ENCODE data around the gene EYS.
"Not testable (repeated sequence)": the region's sequence is repeated elsewhere in the genome, so short reads cannot be mapped to it uniquely, and the experiment has no call there.

Gene EYS

DNA sequence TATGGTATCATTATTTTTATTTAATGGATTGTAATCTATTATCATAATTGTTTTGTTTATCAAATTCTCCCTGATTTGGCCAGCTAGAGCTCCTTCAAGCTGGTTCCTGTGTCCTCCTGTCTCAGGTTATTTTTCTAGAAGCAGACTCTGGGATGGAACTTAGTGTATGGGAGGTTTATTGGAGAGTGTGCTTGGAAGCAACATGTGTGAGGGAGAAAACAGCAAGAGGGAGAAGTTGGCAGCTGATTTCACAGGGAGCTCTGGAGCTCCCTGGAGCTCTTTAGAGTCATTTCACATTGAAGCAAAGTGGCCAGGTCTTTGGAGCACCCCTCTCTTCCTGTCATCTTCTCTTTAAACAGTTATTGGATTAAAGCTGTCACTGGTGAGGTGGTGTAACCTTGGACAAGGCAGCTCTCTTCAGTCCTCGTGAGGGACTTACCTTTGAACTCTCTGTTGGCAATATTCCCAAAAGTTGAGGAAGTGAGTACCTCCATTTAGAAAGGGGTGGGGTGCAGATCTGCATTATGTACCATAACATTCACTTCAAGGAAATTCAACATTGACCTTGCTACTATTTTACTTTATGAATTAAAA, 1967.8 kb downstream of the EYS start:
- peaks cover 27% of the 10 kb centered on the region for H3K9me3 Mint-ChIP-seq
- H3K27ac Mint-ChIP-seq, result no peak overlapping the region
- H3K4me1 Mint-ChIP-seq, result peaks cover 5% of the 10 kb centered on the region
- DNase-seq, result no peak
- TF ChIP-seq, protein P1, sequence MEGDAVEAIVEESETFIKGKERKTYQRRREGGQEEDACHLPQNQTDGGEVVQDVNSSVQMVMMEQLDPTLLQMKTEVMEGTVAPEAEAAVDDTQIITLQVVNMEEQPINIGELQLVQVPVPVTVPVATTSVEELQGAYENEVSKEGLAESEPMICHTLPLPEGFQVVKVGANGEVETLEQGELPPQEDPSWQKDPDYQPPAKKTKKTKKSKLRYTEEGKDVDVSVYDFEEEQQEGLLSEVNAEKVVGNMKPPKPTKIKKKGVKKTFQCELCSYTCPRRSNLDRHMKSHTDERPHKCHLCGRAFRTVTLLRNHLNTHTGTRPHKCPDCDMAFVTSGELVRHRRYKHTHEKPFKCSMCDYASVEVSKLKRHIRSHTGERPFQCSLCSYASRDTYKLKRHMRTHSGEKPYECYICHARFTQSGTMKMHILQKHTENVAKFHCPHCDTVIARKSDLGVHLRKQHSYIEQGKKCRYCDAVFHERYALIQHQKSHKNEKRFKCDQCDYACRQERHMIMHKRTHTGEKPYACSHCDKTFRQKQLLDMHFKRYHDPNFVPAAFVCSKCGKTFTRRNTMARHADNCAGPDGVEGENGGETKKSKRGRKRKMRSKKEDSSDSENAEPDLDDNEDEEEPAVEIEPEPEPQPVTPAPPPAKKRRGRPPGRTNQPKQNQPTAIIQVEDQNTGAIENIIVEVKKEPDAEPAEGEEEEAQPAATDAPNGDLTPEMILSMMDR (IDR thresholded peaks at IDR 0.05), result no peak
- H3K36me3 Mint-ChIP-seq (ENCODE audit: low read depth), result peaks cover 9% of the 10 kb centered on the region
- H3K27me3 Mint-ChIP-seq (ENCODE audit: low read depth, poor library complexity), result no peaks in the 10 kb centered on the region
- H3K4me3 Mint-ChIP-seq, result no peak overlapping the region

DNA sequence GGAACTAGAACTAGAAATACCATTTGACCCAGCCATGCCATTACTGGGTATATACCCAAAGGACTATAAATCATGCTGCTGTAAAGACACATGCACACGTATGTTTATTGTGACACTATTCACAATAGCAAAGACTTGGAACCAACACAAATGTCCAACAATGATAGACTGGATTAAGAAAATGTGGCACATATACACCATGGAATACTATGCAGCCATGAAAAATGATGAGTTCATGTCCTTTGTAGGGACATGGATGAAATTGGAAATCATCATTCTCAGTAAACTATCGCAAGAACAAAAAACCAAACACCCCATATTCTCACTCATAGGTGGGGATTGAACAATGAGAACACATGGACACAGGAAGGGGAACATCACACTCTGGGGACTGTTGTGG, 1968.8 kb downstream of the EYS start:
- DNase-seq; H3K27ac Mint-ChIP-seq; H3K36me3 Mint-ChIP-seq (ENCODE audit: low read depth); H3K4me1 Mint-ChIP-seq; H3K27me3 Mint-ChIP-seq (ENCODE audit: low read depth, poor library complexity); H3K4me3 Mint-ChIP-seq: not testable (repeated sequence)
- peaks cover 27% of the 10 kb centered on the region for H3K9me3 Mint-ChIP-seq

DNA sequence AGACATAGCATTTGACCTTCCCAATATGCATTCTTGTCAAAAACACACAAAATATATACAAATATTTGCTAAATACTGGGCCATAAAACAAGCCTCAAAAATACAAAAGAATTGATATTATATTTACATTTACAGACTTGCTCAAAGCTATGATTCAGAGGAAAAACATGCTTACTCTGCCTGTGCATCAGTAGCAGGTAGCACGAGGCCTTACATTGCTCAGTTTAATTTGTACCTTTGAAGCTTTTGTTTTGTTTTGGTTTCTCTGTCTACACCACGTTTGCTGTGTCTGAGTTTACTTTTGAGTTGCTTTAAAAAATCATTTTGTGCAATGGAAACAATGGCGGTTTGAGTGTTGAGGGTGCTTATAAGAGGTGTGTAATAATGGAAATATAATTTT, 1972.1 kb downstream of the EYS start:
- Mint-ChIP-seq H3K4me3 (no peak overlapping the region), H3K27ac (no peak overlapping the region), H3K4me1 (no peaks in the 10 kb centered on the region), H3K36me3 (ENCODE audit: low read depth) (peaks cover 5% of the 10 kb centered on the region), H3K9me3 (peaks cover 23% of the 10 kb centered on the region), H3K27me3 (ENCODE audit: low read depth, poor library complexity) (no peaks in the 10 kb centered on the region)
- TF ChIP-seq, protein P1 (IDR thresholded peaks at IDR 0.05), result no peak
- no peak for DNase-seq

DNA sequence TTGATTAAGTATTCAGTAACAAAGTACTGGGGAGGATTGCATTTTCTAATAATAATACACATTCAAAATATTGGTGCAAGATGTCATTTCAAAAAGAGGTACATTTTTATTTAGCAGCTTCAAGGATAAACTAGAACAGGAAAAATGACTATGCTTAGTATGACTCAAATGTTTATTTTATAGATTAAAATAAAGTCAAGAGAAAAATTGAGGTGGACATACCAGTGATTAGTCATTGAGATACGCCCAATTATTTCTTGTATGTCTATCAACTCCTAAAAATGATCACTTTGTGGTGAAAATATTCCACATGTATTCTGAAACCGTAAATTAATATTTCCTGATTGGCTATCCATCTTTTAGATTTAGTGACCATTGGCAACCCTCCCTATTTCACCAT, 1974.7 kb downstream of the EYS start:
- DNase-seq, result no peak
- H3K4me1 Mint-ChIP-seq, result no peaks in the 10 kb centered on the region
- no peaks in the 10 kb centered on the region for H3K36me3 Mint-ChIP-seq (ENCODE audit: low read depth)
- H3K9me3 Mint-ChIP-seq, result peaks cover 8% of the 10 kb centered on the region
- no peaks in the 10 kb centered on the region for H3K27me3 Mint-ChIP-seq (ENCODE audit: low read depth, poor library complexity)
- TF ChIP-seq, protein P1 (IDR thresholded peaks at IDR 0.05), result no peak
- no peak overlapping the region for H3K4me3 Mint-ChIP-seq
- H3K27ac Mint-ChIP-seq, result no peak overlapping the region

DNA sequence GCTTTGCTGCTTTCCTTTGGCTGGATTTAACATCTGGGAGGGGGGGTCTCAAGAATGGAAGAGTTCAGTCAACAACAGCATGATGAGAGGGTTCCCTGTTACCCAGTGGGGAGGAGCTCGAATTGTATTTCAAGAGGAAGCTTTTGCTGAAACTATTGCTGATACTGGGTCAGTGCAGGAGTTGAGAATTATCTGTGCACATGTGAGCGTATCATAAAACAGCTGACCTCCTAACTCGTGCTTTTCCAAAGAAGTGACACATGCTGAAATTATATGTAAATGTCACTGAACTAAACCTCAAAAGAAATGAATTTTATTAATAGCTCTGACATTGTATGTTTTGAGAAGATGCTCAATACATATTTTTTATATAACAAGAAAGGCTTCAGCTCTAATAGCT, 1975.1 kb downstream of the EYS start:
- TF ChIP-seq, protein P1 (IDR thresholded peaks at IDR 0.05), result no peak
- H3K27me3 Mint-ChIP-seq (ENCODE audit: low read depth, poor library complexity), result no peaks in the 10 kb centered on the region
- no peaks in the 10 kb centered on the region for H3K4me1 Mint-ChIP-seq
- H3K4me3 Mint-ChIP-seq, result no peak overlapping the region
- H3K36me3 Mint-ChIP-seq (ENCODE audit: low read depth), result no peaks in the 10 kb centered on the region
- no peak for DNase-seq
- H3K9me3 Mint-ChIP-seq, result peaks cover 8% of the 10 kb centered on the region
- no peak overlapping the region for H3K27ac Mint-ChIP-seq

DNA sequence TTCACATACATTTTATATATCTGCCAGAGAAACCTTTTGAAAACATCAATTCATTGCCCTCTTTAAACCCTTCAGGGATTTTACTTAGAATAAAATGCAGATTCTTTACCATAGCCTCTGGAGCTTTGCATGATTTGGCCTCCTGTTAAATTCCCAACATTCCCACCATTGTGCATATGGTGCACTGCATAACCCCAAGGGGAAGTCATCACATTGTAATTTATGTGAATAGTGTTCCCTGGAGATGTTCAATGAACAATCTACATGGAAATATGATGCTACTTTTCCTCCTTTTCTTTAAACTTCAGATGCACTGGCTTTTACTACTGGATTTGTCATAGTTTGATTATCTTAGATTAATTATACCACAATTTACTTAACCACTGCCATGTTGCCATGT, 1976.7 kb downstream of the EYS start:
- Mint-ChIP-seq H3K9me3 (peaks cover 3% of the 10 kb centered on the region), H3K27ac (no peak overlapping the region)

More for the DNA sequence above, 1976.7 kb downstream of the EYS start:
- Mint-ChIP-seq H3K4me1 (no peaks in the 10 kb centered on the region), H3K27me3 (ENCODE audit: low read depth, poor library complexity) (no peaks in the 10 kb centered on the region), H3K36me3 (ENCODE audit: low read depth) (no peaks in the 10 kb centered on the region), H3K4me3 (no peak overlapping the region)
- TF ChIP-seq, protein P1 (IDR thresholded peaks at IDR 0.05), result no peak
- DNase-seq, result no peak
